Measurements from ENCODE around the gene KDM8. TPM values are rescaled to one million over a fixed set of nuclear protein-coding genes. Genes with fewer than 3 reads are reported as not detected.

The KDM8 gene
- total and polyA plus RNA-seq, 2 donors (not counting 3 experiments of a cell fraction or from before 2014, with no cell fraction given) = 5.1 to 8.4 TPM

DNA sequence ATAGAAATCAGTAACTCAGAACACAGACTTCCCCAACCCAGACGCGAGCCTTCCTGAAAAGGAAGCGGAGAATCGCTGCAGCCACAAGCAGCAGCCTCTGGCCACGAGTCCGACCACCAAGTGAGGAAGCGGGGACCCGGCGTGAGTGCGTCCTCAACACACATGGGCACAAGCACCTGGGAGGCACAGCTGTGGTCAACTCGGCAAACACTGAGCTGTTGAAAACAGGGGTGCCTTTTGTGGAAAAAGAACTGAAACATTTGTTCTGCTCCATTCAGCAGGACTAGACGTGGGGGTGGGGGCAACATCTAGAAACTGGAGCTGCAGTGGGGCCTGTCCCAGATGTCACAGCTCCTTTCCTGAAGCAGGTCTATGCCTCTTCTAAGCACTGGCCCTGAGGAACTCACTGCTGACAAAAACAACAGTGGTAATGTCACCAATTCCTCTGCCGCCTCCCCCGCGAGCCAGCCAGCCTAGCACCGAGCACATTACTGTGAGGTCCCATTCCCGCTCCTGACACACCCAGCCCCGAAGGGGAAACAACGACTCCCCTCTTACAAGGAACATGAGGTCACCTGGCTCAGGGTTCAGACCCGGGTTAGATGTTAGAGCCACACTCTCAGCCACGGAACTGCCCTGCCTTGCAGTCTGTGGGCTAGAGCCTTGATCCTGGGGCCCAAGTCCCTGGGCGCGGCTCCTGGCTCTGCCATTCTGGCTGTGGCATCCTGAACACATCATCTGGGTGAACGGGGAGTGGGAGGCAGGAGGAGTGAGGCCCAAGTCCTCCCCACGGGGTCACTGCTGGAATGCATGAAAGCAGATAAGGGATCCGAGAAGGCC is 29.0 kb downstream of the KDM8 start:
- ChIA-PET CTCF (interaction anchor here (2.3 to 15.6 kb wide), 3 partner anchors 123 to 135 kb away, joined by 9 to 299 read pairs (median 67); no protein-coding TSS in a partner anchor), POLR2A (no interaction called here)
- Histone ChIP-seq H3K4me3 (replicated peaks in 1 of 3; ENCODE audit: insufficient read depth in 1 of 3, low read depth in 1 of 3, low read length in 3 of 3) (no peak overlapping the region), H3K4me2 (ENCODE audit: insufficient read depth, low read length) (no peak overlapping the region), H3K9ac (replicated peaks; ENCODE audit: extremely low read depth, insufficient read depth, low read length) (no peak overlapping the region), H3K4me1 (ENCODE audit: control insufficient read depth, extremely low read depth, insufficient read depth, low read length) (peaks cover 28% of the 10 kb centered on the region), H3K27ac (ENCODE audit: insufficient read depth, low read depth, low read length) (no peak overlapping the region), H4K20me1 (replicated peaks; ENCODE audit: control insufficient read depth, extremely low read depth, insufficient read depth, low read length) (no peaks in the 10 kb centered on the region), H3K27me3 (ENCODE audit: control insufficient read depth in 2 of 2, insufficient read depth in 2 of 2, low read length in 2 of 2) (no peaks in the 10 kb centered on the region), H2AFZ (ENCODE audit: low read depth, low read length) (no peak overlapping the region), H3K36me3 (ENCODE audit: control insufficient read depth in 2 of 2, extremely low read depth in 1 of 2, insufficient read depth in 2 of 2, low read length in 2 of 2) (peaks cover 0 to 13% of the 10 kb centered on the region in 2 experiments), H3K9me1 (replicated peaks; ENCODE audit: control insufficient read depth, extremely low read depth, insufficient read depth, low read length) (no peaks in the 10 kb centered on the region), H3K9me3 (replicated peaks; ENCODE audit: control insufficient read depth, insufficient read depth, low read length) (no peaks in the 10 kb centered on the region), H3K79me2 (ENCODE audit: control insufficient read depth, insufficient read depth, low read length) (no peaks in the 10 kb centered on the region)
- intact Hi-C loops (cut with micrococcal nuclease) = no loop called here
- TF ChIP-seq, protein P1, sequence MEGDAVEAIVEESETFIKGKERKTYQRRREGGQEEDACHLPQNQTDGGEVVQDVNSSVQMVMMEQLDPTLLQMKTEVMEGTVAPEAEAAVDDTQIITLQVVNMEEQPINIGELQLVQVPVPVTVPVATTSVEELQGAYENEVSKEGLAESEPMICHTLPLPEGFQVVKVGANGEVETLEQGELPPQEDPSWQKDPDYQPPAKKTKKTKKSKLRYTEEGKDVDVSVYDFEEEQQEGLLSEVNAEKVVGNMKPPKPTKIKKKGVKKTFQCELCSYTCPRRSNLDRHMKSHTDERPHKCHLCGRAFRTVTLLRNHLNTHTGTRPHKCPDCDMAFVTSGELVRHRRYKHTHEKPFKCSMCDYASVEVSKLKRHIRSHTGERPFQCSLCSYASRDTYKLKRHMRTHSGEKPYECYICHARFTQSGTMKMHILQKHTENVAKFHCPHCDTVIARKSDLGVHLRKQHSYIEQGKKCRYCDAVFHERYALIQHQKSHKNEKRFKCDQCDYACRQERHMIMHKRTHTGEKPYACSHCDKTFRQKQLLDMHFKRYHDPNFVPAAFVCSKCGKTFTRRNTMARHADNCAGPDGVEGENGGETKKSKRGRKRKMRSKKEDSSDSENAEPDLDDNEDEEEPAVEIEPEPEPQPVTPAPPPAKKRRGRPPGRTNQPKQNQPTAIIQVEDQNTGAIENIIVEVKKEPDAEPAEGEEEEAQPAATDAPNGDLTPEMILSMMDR (IDR thresholded peaks at IDR 0.05; ENCODE audit: extremely low read depth in 1 of 2, insufficient read depth in 1 of 2, low read depth in 1 of 2, low read length in 2 of 2) = no peak
- TF ChIP-seq MAX (IDR thresholded peaks at IDR 0.05; ENCODE audit: insufficient read depth, insufficient read length) (no peak), POLR2A (IDR thresholded peaks at IDR 0.05; ENCODE audit: low read depth, low read length) (no peak), GATA2 (IDR thresholded peaks at IDR 0.05; ENCODE audit: insufficient read depth, insufficient read length, low read depth, low read length) (no peak)
- no peak for FAIRE-seq
- BruUV-seq (replicated peaks) = no TSS peak
- no peak for DNase-seq (ENCODE audit: low read depth, low spot score)
- dilution Hi-C loops (cut with MboI; ENCODE audit: extremely low pct_ligation_motif_present, low sequenced_read_pairs) = no loop called here
